Vagina (tissue), 2 donors: Measurements from ENCODE around the gene WWTR1.

Experiments
- CTCF ChIP-seq, 3 experiments: fragments of 450-650 bp in 2 of 3; fragments of 200-600 bp in 1 of 3; sonication (generic) in 1 of 3; IDR thresholded peaks; one replicate each; pipeline ENCODE4 v1.5.1; 2017 to 2019; ENCODE audit warnings: antibody characterized with exemption in 3 of 3, mild to moderate bottlenecking in 2 of 3, moderate library complexity in 2 of 3
- POLR2A ChIP-seq, 2 donors: fragments of 450-650 bp; IDR thresholded peaks; one replicate each; pipeline ENCODE4 v1.6.1; 2017; ENCODE audit warnings: antibody characterized with exemption in 2 of 2, mild to moderate bottlenecking in 2 of 2, moderate library complexity in 2 of 2
- POLR2AphosphoS5 ChIP-seq, 2 donors: sonication (generic); formaldehyde crosslinking; IDR thresholded peaks; one replicate each; pipeline ENCODE4 v1.9.0; 2017; ENCODE audit warnings: antibody characterized with exemption in 2 of 2, mild to moderate bottlenecking in 2 of 2, low read depth in 1 of 2; ENCODE audit not compliant: insufficient read depth in 1 of 2

- no peak for TF ChIP-seq POLR2A (IDR thresholded peaks at IDR 0.05)
- TF ChIP-seq CTCF (IDR thresholded peaks at IDR 0.05), result no peak
- TF ChIP-seq POLR2AphosphoS5 (IDR thresholded peaks at IDR 0.05; ENCODE audit: insufficient read depth in 1 of 2, low read depth in 1 of 2), result no peak
Observed at GRCh38 chr3:149509526-149509925, 148.3 kb downstream of the WWTR1 start.
